RKO (cell line): ENCODE results near the gene NUP54.

Experiments
- DNase-seq: peaks from one replicate; pipeline ENCODE4 v3.0.0-alpha.2; 2016; ENCODE audit warnings: low spot score

The NUP54 gene, protein sequence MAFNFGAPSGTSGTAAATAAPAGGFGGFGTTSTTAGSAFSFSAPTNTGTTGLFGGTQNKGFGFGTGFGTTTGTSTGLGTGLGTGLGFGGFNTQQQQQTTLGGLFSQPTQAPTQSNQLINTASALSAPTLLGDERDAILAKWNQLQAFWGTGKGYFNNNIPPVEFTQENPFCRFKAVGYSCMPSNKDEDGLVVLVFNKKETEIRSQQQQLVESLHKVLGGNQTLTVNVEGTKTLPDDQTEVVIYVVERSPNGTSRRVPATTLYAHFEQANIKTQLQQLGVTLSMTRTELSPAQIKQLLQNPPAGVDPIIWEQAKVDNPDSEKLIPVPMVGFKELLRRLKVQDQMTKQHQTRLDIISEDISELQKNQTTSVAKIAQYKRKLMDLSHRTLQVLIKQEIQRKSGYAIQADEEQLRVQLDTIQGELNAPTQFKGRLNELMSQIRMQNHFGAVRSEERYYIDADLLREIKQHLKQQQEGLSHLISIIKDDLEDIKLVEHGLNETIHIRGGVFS

DNA sequence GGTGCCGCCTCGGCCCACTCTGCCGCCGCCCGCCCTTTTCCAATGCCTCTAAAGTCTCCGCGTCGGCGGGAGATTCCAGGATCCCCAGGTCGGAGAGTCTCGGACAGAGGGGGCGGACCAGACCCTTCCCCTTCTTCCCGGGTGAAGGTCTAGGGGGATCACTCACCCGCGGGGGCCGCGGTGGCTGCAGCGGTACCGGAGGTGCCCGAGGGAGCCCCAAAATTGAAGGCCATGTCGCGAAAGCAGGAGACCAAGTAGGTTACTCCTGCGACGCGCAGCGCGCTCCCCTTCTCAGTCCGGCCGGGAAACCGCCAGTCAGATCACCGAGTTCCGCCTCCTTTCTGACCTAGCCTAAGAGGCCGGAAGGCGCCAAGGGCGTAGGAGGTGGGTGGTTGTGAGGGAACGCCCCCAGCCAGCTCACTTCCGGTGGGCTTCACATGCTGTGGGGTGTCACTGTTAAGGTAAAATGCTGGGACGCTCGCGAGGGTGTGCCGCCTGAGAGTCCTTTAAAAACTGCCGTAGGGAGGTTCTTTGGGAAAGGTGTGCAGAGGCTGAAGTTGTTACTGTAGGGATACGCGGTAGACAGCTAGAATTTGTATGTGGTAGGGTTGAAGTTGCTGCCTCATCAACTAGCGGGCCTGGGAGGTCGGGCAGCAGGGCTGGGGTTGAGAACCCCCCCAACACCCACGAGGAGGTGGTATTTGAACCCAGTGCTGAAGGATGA, at the start of gene NUP54:
Gene NUP54, minus strand, starts transcription at position 256 of the 724 bp plus-strand sequence. Its CDS starts 23 bp downstream, at position 233.
- peak; percentile 94 for DNase-seq

DNA sequence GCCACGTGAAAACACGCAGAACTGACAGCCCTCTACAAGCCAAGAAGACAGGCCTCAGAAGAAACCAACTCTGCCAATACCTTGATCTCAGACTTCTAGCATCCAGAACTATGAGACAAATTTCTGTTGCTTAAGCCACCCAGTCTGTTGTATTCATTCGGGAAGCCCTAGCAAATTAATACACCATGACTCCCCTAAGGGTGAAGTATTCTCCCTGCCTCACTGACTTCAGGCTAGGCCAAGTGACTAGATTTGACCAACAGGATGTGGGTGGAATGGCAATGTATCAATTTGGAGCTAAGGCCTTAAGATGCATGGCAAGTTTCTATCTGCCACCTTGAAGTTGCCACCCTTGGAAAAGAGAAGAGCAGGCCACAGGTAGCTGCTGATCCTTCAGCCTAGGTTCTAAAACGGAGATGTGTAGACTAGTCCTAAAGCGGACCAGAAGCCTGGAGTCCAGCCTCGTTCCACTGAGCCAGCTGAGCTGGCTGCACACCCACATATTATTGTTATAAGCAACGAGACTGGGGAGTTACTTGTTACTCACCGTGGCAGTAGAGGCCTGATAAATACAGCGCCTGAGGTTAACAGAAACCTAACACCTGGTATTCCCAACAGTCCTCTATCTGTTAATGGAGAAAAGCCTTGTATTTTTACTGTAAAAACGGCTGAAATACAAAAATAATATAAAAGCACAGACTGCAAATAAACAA, 49.0 kb upstream of the NUP54 start:
- DNase-seq: no peak

DNA sequence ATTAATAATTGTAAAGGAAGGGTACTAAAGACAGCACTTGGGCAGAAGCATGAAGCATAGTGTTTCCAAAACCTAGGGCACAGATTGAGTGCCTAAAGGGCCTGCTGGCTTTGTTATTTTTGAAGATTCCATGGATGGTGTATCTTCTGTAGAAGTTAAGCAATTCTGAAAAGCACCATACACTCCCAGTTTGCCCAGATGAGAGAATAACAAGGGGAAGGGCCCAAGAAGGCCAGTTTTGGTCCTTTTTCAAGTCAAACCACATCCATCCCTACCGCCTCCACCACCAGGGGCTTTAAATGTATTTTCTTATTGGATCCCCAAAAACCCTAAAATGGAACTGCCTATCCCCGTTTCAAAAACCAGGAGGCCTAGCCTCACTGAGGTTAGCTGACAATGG, 48.2 kb upstream of the NUP54 start:
- DNase-seq: no peak

DNA sequence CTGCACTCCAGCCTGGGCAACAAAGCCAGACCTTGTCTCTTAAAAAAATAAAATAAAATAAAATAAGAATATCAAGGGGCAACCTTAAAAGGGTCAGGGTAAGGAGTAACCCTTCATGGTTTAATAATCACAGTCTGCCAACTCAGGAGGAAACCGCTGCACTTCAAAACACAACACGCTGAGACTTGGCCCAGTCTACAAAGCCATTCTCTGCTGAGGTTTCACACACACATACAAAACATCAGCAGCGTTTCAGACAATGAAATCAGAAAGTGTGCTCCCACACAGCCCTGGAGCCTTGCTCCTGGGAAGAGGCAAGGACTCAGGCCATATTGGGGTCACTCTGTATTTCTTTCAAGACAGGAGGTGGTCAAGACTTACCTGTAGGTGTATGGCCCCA, 47.1 kb upstream of the NUP54 start:
- no peak for DNase-seq

DNA sequence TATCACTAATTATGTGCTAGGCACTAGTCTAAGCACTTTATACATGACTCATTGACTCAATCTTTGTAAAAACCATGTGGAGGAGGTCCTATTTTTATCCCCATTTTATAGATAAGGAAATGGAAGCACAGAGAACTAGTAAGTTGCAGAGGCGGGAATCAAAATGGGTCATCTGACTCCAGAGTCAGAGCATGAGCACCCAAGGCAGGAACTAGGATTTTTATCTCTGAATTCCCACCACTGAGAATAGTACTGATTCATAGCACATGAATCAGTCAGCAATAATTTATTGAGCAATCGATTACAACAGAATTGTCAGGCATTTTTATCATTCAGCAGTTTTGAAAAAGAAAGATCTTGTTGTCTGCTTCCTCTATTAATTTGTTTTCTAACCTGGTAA, 46.1 kb upstream of the NUP54 start:
- DNase-seq: peak; percentile 73

DNA sequence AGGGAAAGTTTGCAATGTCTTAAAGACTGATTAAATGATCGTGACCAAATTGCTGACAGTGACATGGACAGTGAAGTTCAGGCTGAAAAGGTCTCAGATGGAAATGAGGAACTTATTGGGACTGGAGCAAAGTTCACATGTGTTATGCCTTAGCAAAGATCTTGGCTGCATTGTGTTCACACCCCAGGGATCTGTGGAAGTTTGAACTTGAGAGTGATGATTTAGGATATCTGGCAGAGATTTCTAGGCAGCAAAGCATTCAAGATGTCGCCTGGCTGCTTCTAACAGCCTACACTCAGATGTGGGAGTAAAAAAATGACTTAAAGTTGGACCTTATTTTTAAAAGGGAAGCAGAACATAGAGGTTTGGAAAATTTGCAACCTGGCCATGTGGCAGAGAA, 44.0 kb upstream of the NUP54 start:
- DNase-seq: no peak

DNA sequence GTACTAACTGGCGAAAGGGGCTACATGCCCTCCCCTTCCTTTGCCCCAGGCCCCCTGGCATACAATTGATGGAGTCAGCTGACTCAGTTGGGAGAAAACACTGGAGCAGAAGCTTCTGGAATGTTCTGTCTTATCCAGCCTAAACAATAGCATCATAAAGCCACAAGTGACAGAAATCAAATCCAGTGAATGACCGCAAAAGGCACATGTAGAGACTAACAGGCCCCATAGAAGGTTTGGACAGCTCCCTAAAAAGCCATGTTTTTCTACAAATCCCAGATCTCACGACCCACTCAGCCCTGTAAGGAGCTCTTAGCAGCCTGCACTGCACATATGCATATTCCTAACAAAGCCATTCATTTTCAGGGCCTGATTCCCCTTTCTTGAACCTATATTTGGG, 40.4 kb upstream of the NUP54 start:
- no peak for DNase-seq

DNA sequence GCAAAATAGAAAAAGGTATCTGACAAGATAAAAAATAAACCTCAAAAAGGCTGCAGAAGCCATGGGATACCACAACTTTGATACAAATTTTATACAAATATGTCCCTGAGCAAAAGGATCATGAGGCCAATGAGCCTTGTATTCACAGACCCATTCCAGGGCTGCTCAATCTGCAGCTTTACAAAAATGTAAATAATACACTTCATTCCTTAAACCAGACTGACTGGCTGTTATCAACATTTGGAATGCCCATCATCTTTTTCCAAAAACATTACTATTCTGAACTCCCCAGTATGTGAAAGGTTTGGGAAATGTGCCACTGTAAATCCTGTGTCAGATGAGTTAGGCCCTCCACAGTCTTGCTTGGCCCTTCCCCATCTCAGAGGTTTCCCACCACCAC, 40.0 kb upstream of the NUP54 start:
- DNase-seq: no peak

DNA sequence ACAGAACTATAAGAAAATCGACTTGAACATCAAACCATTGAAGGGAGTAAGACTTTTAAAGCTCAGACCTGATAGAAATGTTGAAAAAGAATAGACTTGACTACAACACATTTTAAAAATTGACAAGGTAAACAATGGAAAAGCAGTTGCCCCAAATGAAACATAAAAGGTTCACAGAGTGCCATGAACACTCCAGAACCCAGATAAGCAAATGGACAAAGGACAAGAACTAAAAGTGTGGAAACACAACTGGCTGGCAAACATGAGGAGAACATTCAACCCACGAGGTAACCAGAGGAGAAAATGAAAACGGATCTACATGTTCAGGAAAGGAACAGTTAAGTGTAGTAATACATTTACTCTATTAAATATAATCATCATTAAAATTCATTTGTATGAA, 39.0 kb upstream of the NUP54 start:
- no peak for DNase-seq

DNA sequence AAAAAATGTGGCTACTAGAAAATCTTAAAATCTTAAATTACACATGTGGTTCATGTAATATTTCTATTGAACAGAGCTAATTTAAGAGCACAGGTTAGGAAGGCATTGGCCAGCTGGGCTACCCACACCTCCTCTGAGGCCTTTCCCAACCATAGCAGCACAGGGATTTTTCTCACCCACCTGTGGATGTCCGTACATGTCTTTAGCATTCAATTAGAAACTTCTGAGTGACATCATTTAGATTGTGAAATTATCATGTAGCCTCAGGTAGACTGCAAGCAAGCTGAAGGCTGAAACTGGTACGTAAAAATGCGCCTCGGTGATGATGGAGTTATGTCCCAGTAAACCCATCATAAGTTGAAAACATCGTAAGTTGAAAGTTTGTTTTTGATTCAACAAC, 34.3 kb upstream of the NUP54 start:
- no peak for DNase-seq

DNA sequence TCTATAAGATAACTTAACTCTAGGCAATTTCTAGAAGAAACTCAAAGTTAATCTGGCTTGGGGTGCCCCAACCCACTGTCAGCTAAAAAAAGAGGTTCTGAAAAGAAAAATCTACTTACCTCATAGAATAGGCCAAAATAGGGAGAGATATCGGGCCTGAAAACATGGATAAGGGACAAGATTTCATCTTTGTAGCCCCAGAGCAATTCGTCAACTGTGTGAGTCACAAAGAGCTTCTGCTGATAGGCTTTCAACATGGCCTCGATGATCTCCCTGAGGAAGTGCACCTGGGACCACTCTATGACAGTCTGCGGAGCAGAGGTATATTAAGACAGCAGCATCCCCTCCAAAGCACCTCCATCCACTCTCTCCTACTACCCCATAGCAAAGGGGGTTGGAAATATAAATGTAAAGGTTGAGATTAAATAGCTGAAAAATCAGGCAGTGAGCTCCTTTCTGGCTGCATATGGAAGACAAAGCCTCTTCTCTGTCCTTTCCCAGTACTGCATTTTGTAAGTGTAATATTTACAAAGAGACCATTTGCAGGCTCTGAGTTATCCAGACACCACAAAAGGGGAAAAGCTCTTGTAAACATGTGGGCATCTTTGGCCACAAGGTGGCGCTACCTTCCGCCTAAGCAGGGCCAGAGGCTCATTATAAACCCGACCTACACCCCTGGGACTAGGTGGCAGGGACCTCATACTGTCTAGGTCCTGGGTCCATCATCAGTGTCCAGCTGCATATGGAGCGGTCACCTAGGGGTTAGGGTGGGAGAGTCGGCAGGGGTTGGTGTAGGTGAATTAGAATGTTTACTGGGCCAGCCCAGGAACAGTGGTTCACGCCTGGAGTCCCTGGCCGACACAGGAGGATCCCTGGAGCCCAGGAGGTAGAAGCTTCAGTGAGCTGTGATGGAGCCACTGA, 31.5 kb upstream of the NUP54 start:
- DNase-seq: peak; percentile 85

DNA sequence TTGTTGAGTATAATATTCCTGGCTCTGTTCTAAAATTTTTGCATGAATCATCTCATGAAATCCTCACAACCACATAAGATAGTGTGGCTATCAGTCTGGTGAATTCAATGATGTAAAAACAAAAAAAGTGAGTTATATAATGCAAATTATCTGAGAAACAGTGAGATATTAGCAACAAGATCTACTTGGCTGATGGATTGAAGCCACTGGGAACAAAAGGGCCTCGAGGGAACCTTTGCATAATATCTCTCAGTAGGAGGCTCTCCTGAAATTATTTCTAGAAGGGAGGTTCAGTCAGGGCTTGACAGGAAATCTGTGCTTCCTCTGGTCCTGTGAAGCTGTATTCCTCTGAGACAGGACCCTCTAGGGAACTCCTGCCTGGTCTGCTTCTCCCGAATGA, 30.1 kb upstream of the NUP54 start:
- no peak for DNase-seq

DNA sequence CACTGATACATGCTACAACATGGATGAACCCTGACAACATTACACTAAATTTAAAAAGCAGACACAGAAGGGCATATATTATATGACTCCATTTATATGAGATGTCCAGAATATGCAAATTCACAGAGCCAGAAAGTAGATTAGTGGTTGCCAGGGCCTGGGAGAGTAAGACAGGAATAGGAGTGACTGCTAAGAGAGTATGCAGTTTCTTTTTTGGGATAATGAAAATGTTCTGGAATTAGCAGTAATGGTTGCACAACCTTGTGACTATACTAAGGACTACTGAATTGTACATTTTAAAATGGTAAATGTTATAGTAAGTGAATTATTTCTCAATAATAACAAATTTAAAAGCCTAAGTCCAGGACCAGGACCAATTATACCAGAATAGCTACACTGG, 29.5 kb upstream of the NUP54 start:
- DNase-seq: no peak

DNA sequence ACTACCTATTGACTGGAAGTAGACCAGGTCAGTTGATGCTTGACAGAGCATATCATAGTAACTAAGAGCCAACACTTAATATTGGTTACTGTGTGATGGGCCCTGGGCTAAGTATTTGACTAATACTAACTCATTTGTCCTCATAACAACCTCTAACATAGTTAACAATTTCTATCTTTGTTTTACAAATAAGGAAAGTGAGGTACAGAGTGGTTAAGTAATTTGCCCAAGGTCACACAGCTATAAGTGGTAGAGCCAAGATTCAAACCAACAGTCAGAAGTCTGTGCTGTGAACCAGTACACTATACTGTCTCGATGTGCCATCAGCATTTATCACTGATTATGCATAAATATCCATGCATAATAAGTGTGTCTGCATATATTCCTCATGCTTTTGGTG, 27.1 kb upstream of the NUP54 start:
- DNase-seq: no peak

DNA sequence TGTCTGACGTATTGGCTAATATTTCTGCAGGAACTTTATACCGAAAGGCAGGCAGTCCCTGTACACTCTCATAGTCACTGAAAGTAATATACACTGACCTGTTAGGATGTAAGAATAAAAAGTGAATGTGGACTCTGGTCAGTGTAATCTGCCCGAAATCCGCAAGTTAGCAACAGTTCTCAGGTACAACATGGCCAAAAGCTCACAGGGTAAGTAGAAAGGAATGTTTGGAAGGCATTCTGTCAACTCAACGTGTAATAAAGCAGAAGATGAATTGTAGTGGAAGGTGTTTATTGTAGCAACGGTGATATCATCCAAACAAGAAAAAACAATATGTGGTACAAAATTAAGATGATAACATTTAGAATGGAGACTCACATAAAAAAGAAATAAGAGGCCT, 26.0 kb upstream of the NUP54 start:
- DNase-seq: no peak

DNA sequence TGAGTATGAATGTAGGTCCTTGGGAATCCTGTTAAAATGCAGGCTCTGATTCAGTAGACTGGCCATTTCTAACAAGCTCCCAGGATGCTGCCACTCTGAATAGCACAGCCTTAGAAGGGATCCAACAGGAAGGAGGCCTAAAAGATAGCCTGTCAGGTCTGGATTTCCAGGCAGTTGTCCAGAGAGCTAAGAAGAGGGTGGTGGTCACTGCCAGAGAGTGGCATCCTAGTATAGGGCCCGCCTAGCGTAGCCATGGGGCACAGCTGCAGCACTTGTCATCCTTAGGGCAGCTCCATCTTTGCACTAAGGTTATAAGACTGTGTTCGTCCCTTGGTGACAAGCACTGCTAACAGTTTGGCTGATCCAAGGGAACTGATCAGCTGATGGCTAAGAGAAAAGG, 20.5 kb upstream of the NUP54 start:
- DNase-seq: no peak

DNA sequence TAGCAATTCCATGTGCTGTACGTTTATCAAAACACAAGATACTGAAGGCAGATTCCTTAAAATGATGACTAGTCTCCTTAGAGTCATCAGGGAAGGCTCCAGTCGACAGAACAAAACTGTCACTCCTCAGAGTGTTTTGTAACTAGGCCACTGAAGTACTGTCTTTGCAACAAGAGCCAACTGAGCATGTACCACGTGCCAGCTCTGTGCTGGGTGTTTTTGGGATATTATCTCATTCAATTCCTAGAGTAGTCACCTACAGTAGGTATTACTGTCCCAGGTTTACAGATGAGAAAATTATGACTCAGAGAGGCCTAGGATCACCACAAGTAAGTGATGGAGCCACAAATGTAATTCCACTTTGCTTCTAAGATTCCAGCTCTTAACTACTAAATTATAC, 18.3 kb upstream of the NUP54 start:
- no peak for DNase-seq

DNA sequence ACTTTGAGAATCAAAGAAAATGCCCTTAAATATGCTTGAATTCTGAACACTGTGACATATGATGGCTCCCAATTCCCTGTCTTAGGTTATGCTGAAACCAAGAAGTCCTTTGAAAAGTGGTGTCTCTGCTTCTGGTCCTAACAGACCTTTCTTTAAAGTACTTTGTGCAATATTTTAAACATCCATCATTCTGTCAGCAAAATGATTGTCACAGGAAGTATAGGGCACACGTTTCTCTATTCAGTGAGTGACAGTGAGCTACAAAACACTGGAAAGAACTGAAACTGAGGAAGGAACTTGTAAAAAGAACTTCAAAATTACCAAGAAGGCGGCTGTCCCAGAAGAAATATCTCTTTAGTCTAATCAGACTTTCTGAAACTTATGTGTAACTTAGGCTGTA, 12.2 kb upstream of the NUP54 start:
- DNase-seq: no peak

DNA sequence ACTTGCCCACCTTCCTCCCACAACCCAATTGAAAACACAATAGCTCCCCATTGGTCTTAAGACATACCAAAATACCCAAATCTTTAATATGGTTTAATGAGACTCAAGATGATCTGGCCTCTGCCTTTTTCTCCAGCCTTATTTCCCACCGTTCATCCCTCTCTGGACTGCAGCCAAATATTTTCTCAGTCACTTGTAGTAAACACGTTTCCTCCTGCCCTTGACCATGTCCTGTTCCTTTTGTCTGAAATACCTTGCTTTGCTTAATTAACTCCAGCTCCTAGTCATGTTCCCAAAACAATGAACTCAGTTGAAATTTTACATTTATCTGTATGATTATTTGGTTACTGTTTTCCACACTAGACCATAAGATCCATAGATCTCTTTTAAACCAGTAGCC, 8.4 kb upstream of the NUP54 start:
- no peak for DNase-seq

DNA sequence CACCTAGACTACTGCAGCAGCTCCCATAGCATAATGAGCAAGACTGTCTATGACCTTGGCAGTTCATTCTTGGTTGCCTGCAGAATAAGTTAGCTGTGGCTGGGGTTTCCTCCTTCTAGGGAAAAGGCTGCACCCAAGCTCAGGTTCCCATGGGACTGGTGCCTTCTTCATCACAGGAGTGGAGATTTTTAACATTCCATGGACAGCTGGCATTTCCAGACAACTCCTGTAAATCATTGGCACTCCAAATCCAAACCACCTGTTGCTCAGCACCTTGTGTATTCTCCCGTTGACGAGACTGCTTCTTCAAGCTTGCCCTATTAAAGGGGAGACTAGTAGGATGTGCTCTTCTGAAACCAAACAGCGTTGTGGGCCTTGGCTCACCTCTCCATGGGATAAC, 7.8 kb upstream of the NUP54 start:
- DNase-seq: no peak

DNA sequence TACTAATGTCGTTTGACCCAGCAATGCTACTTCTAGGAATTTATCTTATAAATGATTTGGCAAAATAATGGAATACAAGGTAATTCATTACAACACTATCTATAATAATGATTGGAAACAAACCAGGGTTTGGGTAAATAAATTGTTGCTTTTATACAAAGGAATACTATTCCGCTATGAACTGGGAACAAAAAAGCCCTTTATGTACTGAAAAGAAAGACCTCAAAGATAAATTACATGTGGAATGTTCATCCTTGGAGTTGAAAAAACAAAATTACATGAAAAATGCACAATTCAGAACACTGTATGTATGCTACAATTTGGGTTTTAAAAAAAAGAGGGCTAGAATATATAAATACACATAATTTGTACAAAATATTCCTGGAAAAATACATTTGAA, 5.2 kb upstream of the NUP54 start:
- DNase-seq: no peak
